ENCODE data around the gene KCNA5.

Gene KCNA5

GRCh38 chr12:5068126-5068525, 24.4 kb downstream of the KCNA5 start:
- no peak for DNase-seq

DNA sequence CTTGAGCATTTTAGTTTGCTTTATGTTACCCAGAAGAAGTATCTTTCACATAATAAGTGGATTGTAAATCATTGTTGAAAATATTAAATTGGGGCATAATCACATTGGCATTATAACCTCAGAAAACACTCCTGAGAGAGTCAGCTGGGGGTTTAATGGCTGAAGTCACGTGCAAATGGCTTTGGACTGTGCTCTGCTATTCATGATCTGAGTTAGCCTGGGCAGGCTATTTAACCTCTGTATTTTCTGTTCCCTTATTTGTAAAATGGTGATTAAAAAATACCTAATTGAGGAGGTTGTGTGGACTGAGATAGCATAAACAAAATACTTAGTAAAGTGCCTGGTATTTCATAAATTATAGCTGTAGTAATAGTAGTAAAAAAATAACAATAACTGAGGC, 24.9 kb downstream of the KCNA5 start:
- no peak for DNase-seq

DNA sequence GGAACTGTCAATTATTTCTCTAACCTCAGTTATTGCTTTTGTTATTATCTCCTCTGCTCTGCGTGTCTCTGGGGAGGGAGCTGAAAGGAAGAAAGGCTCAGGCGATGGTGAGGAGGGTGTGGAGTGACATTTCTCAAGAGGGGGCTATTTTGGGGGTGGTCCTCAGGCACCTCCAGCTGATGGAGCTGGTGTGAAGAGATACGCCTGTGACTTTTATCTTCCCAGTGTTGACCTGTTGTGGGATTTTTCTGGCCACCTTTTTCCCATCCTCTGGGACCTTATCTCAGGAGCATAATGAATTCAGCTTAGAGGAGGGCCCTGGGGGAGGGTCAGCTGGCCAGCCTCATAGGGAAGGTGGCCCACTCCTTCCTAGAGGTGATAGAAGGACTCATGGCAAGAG, 26.4 kb downstream of the KCNA5 start:
- DNase-seq = no peak

DNA sequence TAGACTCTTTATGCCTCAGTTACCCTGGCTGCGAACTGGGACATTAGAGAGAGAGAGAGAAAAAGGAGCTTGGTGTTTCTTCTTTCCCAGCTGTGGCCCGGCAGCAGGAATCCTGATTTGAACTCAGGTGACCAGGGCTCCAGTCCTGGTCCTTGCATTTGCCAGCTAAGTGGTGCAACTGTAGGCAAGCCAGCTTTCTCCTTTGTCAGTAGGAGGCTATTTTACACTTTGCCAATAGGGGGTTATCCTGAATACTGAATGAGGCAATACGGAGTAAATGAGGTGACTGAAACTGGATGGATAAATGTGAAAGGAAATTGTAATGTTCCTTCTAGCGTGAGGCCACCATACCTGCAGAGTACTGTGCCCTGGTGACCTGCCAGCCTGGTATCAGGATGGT, 27.8 kb downstream of the KCNA5 start:
- no peak for DNase-seq

GRCh38 chr12:5072311-5072710, 28.6 kb downstream of the KCNA5 start:
- no peak for DNase-seq

DNA sequence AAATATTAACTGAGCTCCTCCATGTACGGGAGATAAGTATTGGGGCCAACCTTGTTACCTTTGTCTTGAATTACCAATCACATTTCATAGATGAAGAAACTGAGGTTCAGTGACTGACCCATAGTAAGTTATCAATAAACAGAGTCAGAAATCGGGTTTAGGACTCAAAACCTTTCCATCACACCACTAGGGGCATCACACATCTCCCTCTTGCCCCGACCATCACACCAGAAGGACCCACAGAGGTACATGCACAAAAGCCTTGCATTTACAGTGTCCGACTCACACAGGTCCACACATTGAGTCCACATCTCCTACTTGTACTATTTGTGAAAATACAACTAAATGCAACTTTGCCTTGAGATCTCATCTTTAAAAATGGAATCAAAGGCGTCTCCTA, 29.4 kb downstream of the KCNA5 start:
- no peak for DNase-seq

GRCh38 chr12:5073853-5074252, 30.2 kb downstream of the KCNA5 start:
- no peak for DNase-seq

GRCh38 chr12:5076761-5077160, 33.1 kb downstream of the KCNA5 start:
- no peak for DNase-seq

DNA sequence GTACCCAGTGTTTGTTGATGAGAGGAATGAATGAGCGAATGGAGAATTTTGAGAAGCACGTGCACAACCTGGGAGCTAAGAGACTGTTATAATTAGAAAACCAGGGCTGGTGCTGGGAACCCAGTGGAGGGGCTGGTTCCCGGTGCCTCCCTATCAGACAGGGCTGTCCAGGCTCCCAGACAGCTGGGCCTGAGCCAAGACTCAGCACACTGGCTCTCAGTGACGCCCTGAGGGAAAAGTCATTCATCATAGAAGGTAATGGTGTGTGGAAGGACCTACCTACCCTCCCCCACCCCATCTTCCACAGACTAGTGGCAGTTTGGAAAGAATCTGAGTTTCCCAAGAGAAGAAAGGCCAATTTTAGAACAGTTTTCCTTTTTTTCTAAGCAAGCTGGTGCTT, 34.7 kb downstream of the KCNA5 start:
- no peak for DNase-seq

- no peak for DNase-seq
Observed at GRCh38 chr12:5081016-5081415, 37.3 kb downstream of the KCNA5 start.

DNA sequence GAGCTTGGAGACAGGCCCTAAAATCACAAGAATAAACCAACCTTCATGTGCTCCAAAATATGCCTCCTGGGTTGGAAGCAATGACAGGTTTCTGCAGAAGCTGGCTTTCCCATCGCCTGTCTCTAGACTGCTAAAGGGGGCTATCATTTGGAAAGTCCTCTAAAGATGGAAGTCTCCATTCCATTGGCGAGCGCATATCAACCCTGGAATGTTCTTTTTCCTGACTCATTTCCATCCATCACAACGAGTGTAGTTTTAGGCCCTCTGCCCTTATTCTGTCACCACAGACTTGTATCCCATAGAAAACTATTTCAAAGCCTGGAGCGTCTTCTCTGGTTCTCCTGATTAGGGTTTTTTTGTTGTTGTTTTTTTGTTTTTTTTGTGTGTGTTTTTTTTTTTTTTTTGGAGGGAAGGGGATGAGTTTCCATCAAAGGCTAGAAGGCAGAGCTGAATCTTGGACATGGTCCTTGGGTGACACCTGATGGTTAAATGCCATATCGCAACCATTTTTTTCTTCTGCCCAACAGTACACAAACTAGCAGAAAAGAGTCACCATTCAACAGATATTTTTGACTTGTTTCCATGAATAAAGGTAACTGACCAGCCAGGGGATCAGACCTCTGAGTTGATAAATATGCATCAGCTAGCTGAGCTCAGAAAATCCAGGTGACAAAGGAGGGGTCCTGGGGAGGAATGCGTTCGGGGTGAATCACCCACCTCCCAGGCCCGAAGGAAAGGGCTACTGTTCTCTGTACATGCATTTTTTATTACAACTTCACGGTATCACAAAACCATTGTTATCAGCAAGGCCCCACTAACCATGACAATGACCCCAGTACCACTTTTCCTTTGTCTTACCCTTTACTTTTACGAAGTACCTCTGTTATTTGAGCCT, 40.5 kb downstream of the KCNA5 start:
- no peak for DNase-seq

DNA sequence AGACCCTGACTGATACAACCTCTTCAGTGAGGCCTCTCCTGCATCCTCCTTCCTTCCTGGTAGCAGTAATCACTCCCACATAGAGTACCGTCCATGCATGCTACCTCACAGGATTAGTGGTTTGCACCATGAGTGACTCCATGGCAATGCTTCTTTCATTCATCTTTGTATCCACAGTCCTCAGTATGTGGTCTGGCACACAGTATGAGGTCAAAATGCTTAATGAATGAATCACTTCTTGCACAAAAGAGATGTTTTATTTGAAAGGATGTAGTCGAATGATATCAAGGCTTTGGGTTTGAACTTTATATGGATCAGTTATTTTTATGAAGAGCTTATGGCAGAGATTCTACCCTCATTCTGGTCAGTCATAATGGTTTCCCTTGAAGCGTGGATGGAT, 42.2 kb downstream of the KCNA5 start:
- no peak for DNase-seq

DNA sequence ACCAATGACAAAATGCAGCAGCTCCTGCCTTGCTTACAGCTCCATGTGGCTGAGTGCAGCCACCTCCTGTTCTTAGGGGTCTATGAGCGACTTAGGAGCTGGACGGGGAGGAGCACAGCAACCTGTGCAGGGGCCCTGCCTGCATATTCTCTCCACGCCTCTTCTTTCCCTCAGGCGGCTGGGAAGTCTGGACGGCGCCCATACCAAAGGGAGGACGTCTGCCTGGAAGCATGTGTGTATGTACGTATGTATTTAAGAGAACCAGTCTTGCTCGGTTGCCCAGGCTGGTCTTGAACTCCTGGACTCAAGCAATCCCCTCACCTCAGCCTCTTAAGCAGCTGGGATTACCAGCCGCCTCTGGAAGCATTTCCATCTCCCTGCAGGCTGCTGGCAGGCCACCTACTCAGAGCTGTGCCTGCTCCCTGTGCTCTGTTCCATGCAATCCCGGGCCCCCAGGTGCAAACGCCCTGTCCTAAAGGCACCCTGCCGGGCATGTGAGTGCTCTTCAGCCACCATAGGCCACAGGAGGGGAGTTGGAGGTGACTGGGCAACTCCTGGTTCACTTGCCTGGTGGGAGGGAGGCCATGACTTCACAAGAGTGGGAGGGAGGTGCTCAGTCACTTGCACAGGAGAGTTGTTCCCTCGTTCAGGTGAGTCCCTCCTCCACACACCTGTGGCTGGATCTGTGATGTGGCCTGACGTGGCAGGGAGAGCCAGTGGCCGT, 44.3 kb downstream of the KCNA5 start:
- DNase-seq = no peak

DNA sequence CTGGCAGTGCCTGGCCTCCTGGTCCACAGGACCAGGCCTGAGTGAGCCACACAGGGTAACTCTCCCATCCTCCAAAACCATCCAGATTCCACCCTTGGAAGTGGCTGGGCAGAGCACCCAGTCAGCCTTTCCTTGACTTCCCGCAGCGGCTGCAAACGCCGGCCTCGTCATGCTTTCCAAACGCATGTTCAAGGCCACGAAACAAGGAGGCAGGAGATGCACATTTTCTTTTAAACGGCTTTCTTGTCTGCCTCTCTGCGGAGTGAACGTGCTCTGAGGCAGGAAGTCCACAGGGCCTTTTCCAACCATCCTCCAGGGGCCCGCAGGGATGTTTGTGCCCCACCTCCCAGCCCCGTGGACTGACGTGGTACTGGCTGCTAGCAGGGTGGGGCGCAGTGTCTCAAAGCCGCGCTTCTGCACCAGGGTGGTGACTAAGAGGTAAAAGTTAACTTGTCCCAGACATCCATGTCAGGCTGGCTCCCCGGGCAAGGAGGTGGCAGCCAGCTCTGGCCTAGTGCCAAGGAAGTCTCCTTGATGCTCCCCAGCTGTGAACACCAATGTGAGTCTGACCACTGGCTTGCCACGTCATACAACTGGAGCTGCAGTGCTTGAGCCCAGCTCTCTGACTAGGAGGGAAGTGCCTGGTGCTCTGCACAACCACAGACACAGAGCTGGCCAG, 45.0 kb downstream of the KCNA5 start:
- no peak for DNase-seq

GRCh38 chr12:5094551-5094950, 50.9 kb downstream of the KCNA5 start:
- no peak for DNase-seq

DNA sequence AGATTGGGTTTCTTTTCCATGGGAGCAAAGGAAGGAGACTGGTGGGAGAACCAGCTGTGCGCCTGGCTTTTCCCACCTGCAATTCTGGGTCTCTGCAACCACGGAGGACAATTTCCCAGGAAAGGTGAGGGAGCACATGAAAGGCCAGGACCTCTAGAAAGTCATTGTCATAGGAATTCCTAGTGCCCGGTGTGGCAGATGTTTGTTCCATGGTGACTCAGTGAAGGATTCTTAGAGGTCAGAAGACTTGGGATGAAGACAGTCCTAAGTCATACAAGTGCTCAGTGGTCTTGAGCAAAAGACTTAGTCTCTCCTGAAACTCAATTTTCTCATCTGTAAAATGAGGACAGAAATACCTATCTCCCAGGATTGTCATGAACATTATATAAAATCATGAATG, 51.3 kb downstream of the KCNA5 start:
- no peak for DNase-seq

Data from NK-92 treated with Interleukin-12 subunit alpha and Interleukin-12 subunit beta, amount 100 ng/mL, for 24 hours (cell line).